Measurements from ENCODE around the gene WDR81.
"Not testable (repeated sequence)": the region's sequence is repeated elsewhere in the genome, so short reads cannot be mapped to it uniquely, and the experiment has no call there.

Gene WDR81

GRCh38 chr17:1718362-1719165 is 5.9 kb upstream of the WDR81 start:
- TF ChIP-seq CTCF (IDR thresholded peaks at IDR 0.05; ENCODE audit: control insufficient read depth, insufficient read depth, low read depth, low read length, missing control alignments) = no peak
- no peak overlapping the region for H3K4me3 ChIP-seq (ENCODE audit: control insufficient read depth, low read depth, low read length)
- DNase-seq (ENCODE audit: low read depth) = no peak

- no peak for DNase-seq (ENCODE audit: low read depth)
- TF ChIP-seq CTCF (IDR thresholded peaks at IDR 0.05; ENCODE audit: control insufficient read depth, insufficient read depth, low read depth, low read length, missing control alignments) = peak; percentile 92
These were observed 3.6 kb upstream of the WDR81 start for GRCh38 chr17:1720856-1721386.

DNA sequence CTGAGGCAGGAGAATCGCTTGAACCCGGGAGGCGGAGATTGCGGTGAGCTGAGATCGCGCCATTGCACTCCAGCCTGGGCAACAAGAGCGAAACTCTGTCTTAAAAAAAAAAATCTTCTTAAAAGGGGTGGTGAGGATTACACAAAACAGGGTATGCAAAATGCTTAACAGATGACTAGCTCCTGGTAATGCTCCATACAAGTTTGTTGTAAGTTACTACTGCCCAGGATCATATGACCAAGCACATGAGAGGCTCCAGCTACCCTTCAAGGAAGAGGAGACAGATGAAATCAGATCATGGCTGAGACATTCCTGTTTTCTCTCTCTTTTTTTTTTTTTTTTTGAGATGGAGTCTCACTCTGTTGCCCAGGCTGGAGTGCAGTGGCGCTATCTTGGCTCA is 2.5 kb upstream of the WDR81 start:
- DNase-seq (ENCODE audit: low read depth) = peak; percentile 74
- H3K4me3 ChIP-seq (ENCODE audit: control insufficient read depth, low read depth, low read length) = not testable (repeated sequence)

More at GRCh38 chr17:1720856-1721386, 3.6 kb upstream of the WDR81 start:
- H3K4me3 ChIP-seq (ENCODE audit: control insufficient read depth, low read depth, low read length) = no peak overlapping the region

DNA sequence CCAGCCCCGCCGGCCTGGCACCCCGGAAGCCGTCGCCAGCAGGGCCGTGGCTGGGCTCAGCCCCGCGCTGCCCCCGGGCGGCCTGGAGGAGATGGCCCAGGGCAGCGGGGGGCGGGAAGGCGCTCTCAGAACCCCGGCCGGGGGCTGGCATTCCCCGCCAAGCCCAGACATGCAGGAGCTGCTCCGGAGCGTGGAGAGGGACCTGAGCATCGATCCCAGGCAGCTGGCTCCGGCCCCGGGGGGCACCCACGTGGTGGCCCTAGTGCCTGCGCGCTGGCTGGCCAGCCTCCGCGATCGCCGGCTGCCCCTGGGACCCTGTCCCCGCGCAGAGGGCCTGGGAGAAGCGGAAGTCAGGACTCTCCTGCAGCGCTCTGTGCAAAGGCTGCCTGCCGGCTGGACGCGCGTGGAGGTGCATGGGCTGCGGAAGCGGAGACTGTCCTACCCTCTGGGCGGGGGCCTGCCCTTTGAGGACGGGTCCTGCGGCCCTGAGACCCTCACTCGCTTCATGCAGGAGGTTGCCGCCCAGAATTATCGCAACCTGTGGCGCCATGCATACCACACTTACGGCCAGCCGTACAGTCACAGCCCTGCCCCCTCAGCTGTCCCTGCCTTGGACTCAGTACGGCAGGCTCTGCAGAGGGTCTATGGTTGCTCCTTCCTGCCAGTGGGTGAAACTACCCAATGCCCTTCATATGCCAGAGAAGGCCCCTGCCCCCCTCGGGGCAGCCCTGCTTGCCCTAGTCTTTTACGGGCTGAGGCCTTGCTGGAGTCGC is 551 bp downstream of the WDR81 start:
- peak overlapping the region; percentile 58 for H3K4me3 ChIP-seq (ENCODE audit: control insufficient read depth, low read depth, low read length)
- no peak for DNase-seq (ENCODE audit: low read depth)
- no peak for TF ChIP-seq CTCF (IDR thresholded peaks at IDR 0.05; ENCODE audit: control insufficient read depth, insufficient read depth, low read depth, low read length, missing control alignments)

DNA sequence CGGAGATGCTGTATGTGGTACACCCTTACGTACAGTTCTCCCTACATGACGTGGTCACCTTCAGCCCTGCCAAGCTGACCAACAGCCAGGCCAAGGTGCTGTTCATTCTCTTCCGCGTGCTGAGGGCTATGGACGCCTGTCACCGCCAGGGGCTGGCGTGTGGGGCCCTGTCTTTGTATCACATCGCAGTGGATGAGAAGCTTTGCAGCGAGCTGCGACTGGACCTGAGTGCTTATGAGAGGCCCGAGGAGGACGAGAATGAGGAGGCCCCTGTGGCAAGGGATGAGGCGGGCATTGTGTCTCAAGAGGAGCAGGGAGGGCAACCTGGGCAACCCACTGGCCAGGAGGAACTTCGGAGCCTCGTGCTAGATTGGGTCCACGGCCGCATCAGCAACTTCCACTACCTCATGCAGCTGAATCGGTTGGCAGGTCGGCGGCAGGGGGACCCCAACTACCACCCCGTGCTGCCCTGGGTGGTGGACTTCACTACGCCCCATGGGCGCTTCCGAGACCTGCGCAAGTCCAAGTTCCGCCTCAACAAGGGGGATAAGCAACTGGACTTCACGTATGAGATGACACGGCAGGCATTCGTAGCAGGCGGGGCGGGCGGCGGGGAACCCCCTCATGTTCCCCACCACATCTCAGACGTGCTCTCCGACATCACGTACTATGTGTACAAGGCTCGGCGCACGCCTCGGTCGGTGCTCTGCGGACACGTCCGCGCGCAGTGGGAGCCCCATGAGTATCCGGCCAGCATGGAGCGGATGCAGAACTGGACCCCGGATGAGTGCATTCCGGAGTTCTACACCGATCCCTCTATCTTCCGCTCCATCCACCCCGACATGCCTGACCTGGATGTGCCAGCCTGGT is 1.4 kb downstream of the WDR81 start:
- H3K4me3 ChIP-seq (ENCODE audit: control insufficient read depth, low read depth, low read length) = no peak overlapping the region
- no peak for TF ChIP-seq CTCF (IDR thresholded peaks at IDR 0.05; ENCODE audit: control insufficient read depth, insufficient read depth, low read depth, low read length, missing control alignments)
- DNase-seq (ENCODE audit: low read depth) = no peak

GRCh38 chr17:1726626-1727257 is 2.2 kb downstream of the WDR81 start:
- no peak overlapping the region for H3K4me3 ChIP-seq (ENCODE audit: control insufficient read depth, low read depth, low read length)
- TF ChIP-seq CTCF (IDR thresholded peaks at IDR 0.05; ENCODE audit: control insufficient read depth, insufficient read depth, low read depth, low read length, missing control alignments) = no peak
- DNase-seq (ENCODE audit: low read depth) = no peak
